GM12874 (cell line): ENCODE measurements around the gene FAM78B.

Source experiments
- CTCF ChIP-seq: IDR thresholded peaks from 2 replicates; pipeline ENCODE4 v1.5.1; 2011; ENCODE audit warnings: low read depth, mild to moderate bottlenecking, control low read depth, low read length, moderate library complexity; ENCODE audit not compliant: insufficient read depth

FAM78B gene

GRCh38 chr1:166121010-166121409 is 45.8 kb downstream of the FAM78B start:
- no peak for TF ChIP-seq CTCF

- no peak for TF ChIP-seq CTCF
Observed at GRCh38 chr1:166120281-166120680, 46.5 kb downstream of the FAM78B start.

- no peak for TF ChIP-seq CTCF
Observed at GRCh38 chr1:166119471-166119965, 47.3 kb downstream of the FAM78B start.

GRCh38 chr1:166117776-166118175 is 49.0 kb downstream of the FAM78B start:
- TF ChIP-seq CTCF: no peak

GRCh38 chr1:166116026-166116425 is 50.8 kb downstream of the FAM78B start:
- no peak for TF ChIP-seq CTCF

- TF ChIP-seq CTCF: no peak
Observed at GRCh38 chr1:166114419-166114818, 52.4 kb downstream of the FAM78B start.

- no peak for TF ChIP-seq CTCF
Observed at GRCh38 chr1:166113630-166114029, 53.2 kb downstream of the FAM78B start.

- TF ChIP-seq CTCF: no peak
Observed at GRCh38 chr1:166113031-166113430, 53.8 kb downstream of the FAM78B start.
